WTC11 (cell line): ENCODE data around the gene MTA1. TPM values are rescaled to one million over a fixed set of nuclear protein-coding genes. Genes with fewer than 3 reads are reported as not detected.

Source experiments
- ATAC-seq: fragments of 200-7000 bp; cut with Tn5 transposase; 2 replicates; pipeline ENCODE4 v1.10.0; 2021; ENCODE audit warnings: mild to moderate bottlenecking, moderate library complexity
- CTCF ChIA-PET: fragments of 300-600 bp; sonication (Branson Sonifier 250); formaldehyde crosslinking; loops from one replicate; lab custom pipeline; 2021; ENCODE audit warnings: antibody characterized with exemption; lab: Charles Lee
- POLR2A ChIA-PET: fragments of 350-600 bp; sonication (Branson Sonifier 250); formaldehyde crosslinking; loops from one replicate; lab custom pipeline; 2021; ENCODE audit warnings: antibody characterized with exemption; lab: Charles Lee
- DNase-seq: peaks from one replicate; pipeline ENCODE4 v3.0.0; 2021; ENCODE audit warnings: low spot score
- H3K27ac Mint-ChIP-seq: 2 replicates; pipeline ENCODE4 v1.8.0; 2021; ENCODE audit warnings: mixed read lengths
- H3K27me3 Mint-ChIP-seq: 2 replicates; pipeline ENCODE4 v1.8.0; 2021; ENCODE audit warnings: low read depth, mild to moderate bottlenecking, moderate library complexity, mixed read lengths
- H3K36me3 Mint-ChIP-seq: 2 replicates; pipeline ENCODE4 v1.8.0; 2021; ENCODE audit warnings: mixed read lengths
- H3K4me1 Mint-ChIP-seq: 2 replicates; pipeline ENCODE4 v1.8.0; 2022; ENCODE audit warnings: mixed read lengths
- H3K4me3 Mint-ChIP-seq: 2 replicates; pipeline ENCODE4 v1.8.0; 2021; ENCODE audit warnings: mild to moderate bottlenecking, moderate library complexity, mixed read lengths
- H3K9me3 Mint-ChIP-seq: 2 replicates; pipeline ENCODE4 v1.8.0; 2021; ENCODE audit warnings: mixed read lengths
- ETV6 ChIP-seq: sonication (generic); formaldehyde crosslinking; IDR thresholded peaks from 2 replicates; pipeline ENCODE4 v1.8.1; 2022; ENCODE audit warnings: mild to moderate bottlenecking, missing genetic modification reagents
- GRHL2 ChIP-seq: fragments of 250-450 bp; sonication (Bioruptor Pico); IDR thresholded peaks from 2 replicates; pipeline ENCODE4 v1.8.0; 2022; ENCODE audit warnings: mild to moderate bottlenecking, moderate library complexity; ENCODE audit not compliant: insufficient replicate concordance, severe bottlenecking
- IRF2 ChIP-seq: sonication (generic); formaldehyde crosslinking; IDR thresholded peaks from 2 replicates; pipeline ENCODE4 v1.8.0; 2022; ENCODE audit warnings: low read depth, missing genetic modification reagents, borderline replicate concordance
- KAT7 ChIP-seq: sonication (generic); formaldehyde crosslinking; IDR thresholded peaks from 2 replicates; pipeline ENCODE4 v1.8.1; 2023; ENCODE audit warnings: missing genetic modification reagents, mild to moderate bottlenecking, borderline replicate concordance
- MXD4 ChIP-seq: fragments of 250-450 bp; sonication (Bioruptor Pico); IDR thresholded peaks from 2 replicates; pipeline ENCODE4 v1.8.0; 2021; ENCODE audit warnings: mild to moderate bottlenecking, moderate library complexity, borderline replicate concordance
- MYBL2 ChIP-seq: sonication (generic); formaldehyde crosslinking; IDR thresholded peaks from 2 replicates; pipeline ENCODE4 v1.8.1; 2023; ENCODE audit warnings: mild to moderate bottlenecking, moderate library complexity, missing genetic modification reagents
- NFE2L1 ChIP-seq: sonication (generic); formaldehyde crosslinking; IDR thresholded peaks from 2 replicates; pipeline ENCODE4 v1.8.1; 2023; ENCODE audit warnings: missing genetic modification reagents
- NFYB ChIP-seq: sonication (generic); formaldehyde crosslinking; conservative IDR thresholded peaks from 2 replicates; pipeline ENCODE4 v1.8.0; 2022; ENCODE audit warnings: low read depth, missing genetic modification reagents
- NR1H2 ChIP-seq: sonication (generic); formaldehyde crosslinking; IDR thresholded peaks from 2 replicates; pipeline ENCODE4 v1.9.0; 2021; ENCODE audit warnings: mild to moderate bottlenecking, moderate library complexity, missing genetic modification reagents
- NR3C1 ChIP-seq: sonication (generic); formaldehyde crosslinking; conservative IDR thresholded peaks from 2 replicates; pipeline ENCODE4 v1.8.1; 2023; ENCODE audit warnings: low read depth, mild to moderate bottlenecking, missing genetic modification reagents
- OVOL2 ChIP-seq: fragments of 250-450 bp; sonication (Bioruptor Pico); IDR thresholded peaks from 2 replicates; pipeline ENCODE4 v1.9.0; 2021; ENCODE audit warnings: mild to moderate bottlenecking, borderline replicate concordance
- RELA ChIP-seq: sonication (generic); formaldehyde crosslinking; IDR thresholded peaks from 2 replicates; pipeline ENCODE4 v1.8.1; 2022; ENCODE audit warnings: missing genetic modification reagents, mild to moderate bottlenecking, borderline replicate concordance
- RORB ChIP-seq: fragments of 250-450 bp; sonication (Bioruptor Pico); IDR thresholded peaks from 2 replicates; pipeline ENCODE4 v1.9.0; 2021; ENCODE audit warnings: mild to moderate bottlenecking
- SOX15 ChIP-seq: fragments of 250-450 bp; sonication (Bioruptor Pico); IDR thresholded peaks from 2 replicates; pipeline ENCODE4 v1.9.0; 2021; ENCODE audit warnings: mild to moderate bottlenecking
- TEAD4 ChIP-seq: sonication (generic); formaldehyde crosslinking; IDR thresholded peaks from 2 replicates; pipeline ENCODE4 v1.8.0; 2022; ENCODE audit warnings: mild to moderate bottlenecking, missing genetic modification reagents
- ZBTB21 ChIP-seq: sonication (generic); formaldehyde crosslinking; IDR thresholded peaks from 2 replicates; pipeline ENCODE4 v1.8.1; 2023; ENCODE audit warnings: mild to moderate bottlenecking, missing genetic modification reagents, borderline replicate concordance
- ZBTB43 ChIP-seq: sonication (generic); formaldehyde crosslinking; IDR thresholded peaks from 2 replicates; pipeline ENCODE4 v1.8.1; 2023; ENCODE audit warnings: mild to moderate bottlenecking, missing genetic modification reagents
- ZNF121 ChIP-seq: sonication (generic); formaldehyde crosslinking; IDR thresholded peaks from 2 replicates; pipeline ENCODE4 v1.8.0; 2023; ENCODE audit warnings: missing genetic modification reagents
- ZNF396 ChIP-seq: fragments of 250-450 bp; sonication (Bioruptor Pico); IDR thresholded peaks from 2 replicates; pipeline ENCODE4 v1.8.0; 2021; ENCODE audit warnings: mild to moderate bottlenecking, moderate library complexity, borderline replicate concordance
- ZNF423 ChIP-seq: fragments of 250-450 bp; sonication (Bioruptor Pico); IDR thresholded peaks from 2 replicates; pipeline ENCODE4 v2.1.2; 2022; ENCODE audit warnings: mild to moderate bottlenecking, moderate library complexity
- ZSCAN18 ChIP-seq: fragments of 250-450 bp; sonication (Bioruptor Pico); IDR thresholded peaks from 2 replicates; pipeline ENCODE4 v2.1.2; 2022; ENCODE audit warnings: mild to moderate bottlenecking, moderate library complexity
- total RNA-seq: library from RNA; stranded (reverse); gene quantifications from 3 replicates; pipeline ENCODE4 v1.2.3, GENCODE V29; 2021
- TF ChIP-seq, protein P1 (sequence below): sonication (generic); formaldehyde crosslinking; IDR thresholded peaks from 2 replicates; pipeline ENCODE4 v1.8.0; 2022; ENCODE audit warnings: mild to moderate bottlenecking, missing genetic modification reagents
- TF ChIP-seq, protein P2 (sequence below): sonication (generic); formaldehyde crosslinking; IDR thresholded peaks from 2 replicates; pipeline ENCODE4 v1.8.0; 2022; ENCODE audit warnings: mild to moderate bottlenecking, missing genetic modification reagents
- TF ChIP-seq, protein P3 (sequence below): sonication (generic); formaldehyde crosslinking; IDR thresholded peaks from 2 replicates; pipeline ENCODE4 v1.8.0; 2023; ENCODE audit warnings: missing genetic modification reagents
- TF ChIP-seq, protein P4 (sequence below): sonication (generic); formaldehyde crosslinking; IDR thresholded peaks from 2 replicates; pipeline ENCODE4 v1.8.1; 2023; ENCODE audit warnings: mild to moderate bottlenecking, missing genetic modification reagents, borderline replicate concordance
- TF ChIP-seq, protein P5 (sequence below): fragments of 250-450 bp; sonication (Bioruptor Pico); IDR thresholded peaks from 2 replicates; pipeline ENCODE4 v1.9.0; 2021; ENCODE audit warnings: mild to moderate bottlenecking

MTA1 gene
- total RNA-seq, 1 experiment from 2014 or later = 279 TPM

DNA sequence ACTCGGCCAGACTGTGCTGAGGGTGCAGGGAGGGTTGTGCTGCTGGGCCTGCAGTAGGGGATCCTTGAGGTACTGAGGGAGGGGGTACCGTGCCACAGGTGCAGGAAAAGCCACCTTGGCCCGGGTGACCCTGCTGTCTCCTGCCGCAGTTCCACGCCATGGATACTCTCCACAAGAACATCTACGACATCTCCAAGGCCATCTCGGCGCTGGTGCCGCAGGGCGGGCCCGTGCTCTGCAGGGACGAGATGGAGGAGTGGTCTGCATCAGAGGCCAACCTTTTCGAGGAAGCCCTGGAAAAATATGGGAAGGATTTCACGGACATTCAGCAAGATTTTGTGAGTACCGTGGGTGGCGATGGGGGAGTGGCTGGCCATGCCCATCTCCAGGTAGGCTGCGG lies 41.0 kb downstream of the MTA1 start:
- DNase-seq = no peak
- H3K27me3 Mint-ChIP-seq = no peaks in the 10 kb centered on the region
- CTCF ChIA-PET = no interaction called here
- no peak overlapping the region for H3K27ac Mint-ChIP-seq
- TF ChIP-seq SOX15 (no peak), GRHL2 (no peak), ZBTB21 (CRISPR knock-in tag) (no peak), OVOL2 (no peak), MXD4 (CRISPR knock-in tag) (no peak), ZBTB43 (no peak), NR3C1 (CRISPR knock-in tag) (no peak), RORB (CRISPR knock-in tag) (no peak), ETV6 (CRISPR knock-in tag) (no peak), NFE2L1 (no peak), NR1H2 (CRISPR knock-in tag) (no peak)
- TF ChIP-seq, protein P1, sequence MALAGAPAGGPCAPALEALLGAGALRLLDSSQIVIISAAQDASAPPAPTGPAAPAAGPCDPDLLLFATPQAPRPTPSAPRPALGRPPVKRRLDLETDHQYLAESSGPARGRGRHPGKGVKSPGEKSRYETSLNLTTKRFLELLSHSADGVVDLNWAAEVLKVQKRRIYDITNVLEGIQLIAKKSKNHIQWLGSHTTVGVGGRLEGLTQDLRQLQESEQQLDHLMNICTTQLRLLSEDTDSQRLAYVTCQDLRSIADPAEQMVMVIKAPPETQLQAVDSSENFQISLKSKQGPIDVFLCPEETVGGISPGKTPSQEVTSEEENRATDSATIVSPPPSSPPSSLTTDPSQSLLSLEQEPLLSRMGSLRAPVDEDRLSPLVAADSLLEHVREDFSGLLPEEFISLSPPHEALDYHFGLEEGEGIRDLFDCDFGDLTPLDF (CRISPR knock-in tag) = no peak
- TF ChIP-seq, protein P2, sequence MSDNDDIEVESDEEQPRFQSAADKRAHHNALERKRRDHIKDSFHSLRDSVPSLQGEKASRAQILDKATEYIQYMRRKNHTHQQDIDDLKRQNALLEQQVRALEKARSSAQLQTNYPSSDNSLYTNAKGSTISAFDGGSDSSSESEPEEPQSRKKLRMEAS (CRISPR knock-in tag) = no peak
- TF ChIP-seq, protein P3, sequence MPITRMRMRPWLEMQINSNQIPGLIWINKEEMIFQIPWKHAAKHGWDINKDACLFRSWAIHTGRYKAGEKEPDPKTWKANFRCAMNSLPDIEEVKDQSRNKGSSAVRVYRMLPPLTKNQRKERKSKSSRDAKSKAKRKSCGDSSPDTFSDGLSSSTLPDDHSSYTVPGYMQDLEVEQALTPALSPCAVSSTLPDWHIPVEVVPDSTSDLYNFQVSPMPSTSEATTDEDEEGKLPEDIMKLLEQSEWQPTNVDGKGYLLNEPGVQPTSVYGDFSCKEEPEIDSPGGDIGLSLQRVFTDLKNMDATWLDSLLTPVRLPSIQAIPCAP = no peak
- H3K36me3 Mint-ChIP-seq = peaks cover 22% of the 10 kb centered on the region
- H3K4me1 Mint-ChIP-seq = no peaks in the 10 kb centered on the region
- no peak overlapping the region for H3K4me3 Mint-ChIP-seq
- ATAC-seq = no peak
- H3K9me3 Mint-ChIP-seq = no peaks in the 10 kb centered on the region
- POLR2A ChIA-PET = no interaction called here

GRCh38 chr14:105461903-105462302 lies 42.3 kb downstream of the MTA1 start:
- CTCF ChIA-PET = no interaction called here
- H3K27ac Mint-ChIP-seq = peak overlapping the region; percentile 84
- peaks cover 20% of the 10 kb centered on the region for H3K36me3 Mint-ChIP-seq
- no peaks in the 10 kb centered on the region for H3K27me3 Mint-ChIP-seq
- ATAC-seq (no peak), DNase-seq (no peak)
- no peaks in the 10 kb centered on the region for H3K4me1 Mint-ChIP-seq
- POLR2A ChIA-PET = no interaction called here
- H3K4me3 Mint-ChIP-seq = no peak overlapping the region
- H3K9me3 Mint-ChIP-seq = no peaks in the 10 kb centered on the region
- TF ChIP-seq, protein P4, sequence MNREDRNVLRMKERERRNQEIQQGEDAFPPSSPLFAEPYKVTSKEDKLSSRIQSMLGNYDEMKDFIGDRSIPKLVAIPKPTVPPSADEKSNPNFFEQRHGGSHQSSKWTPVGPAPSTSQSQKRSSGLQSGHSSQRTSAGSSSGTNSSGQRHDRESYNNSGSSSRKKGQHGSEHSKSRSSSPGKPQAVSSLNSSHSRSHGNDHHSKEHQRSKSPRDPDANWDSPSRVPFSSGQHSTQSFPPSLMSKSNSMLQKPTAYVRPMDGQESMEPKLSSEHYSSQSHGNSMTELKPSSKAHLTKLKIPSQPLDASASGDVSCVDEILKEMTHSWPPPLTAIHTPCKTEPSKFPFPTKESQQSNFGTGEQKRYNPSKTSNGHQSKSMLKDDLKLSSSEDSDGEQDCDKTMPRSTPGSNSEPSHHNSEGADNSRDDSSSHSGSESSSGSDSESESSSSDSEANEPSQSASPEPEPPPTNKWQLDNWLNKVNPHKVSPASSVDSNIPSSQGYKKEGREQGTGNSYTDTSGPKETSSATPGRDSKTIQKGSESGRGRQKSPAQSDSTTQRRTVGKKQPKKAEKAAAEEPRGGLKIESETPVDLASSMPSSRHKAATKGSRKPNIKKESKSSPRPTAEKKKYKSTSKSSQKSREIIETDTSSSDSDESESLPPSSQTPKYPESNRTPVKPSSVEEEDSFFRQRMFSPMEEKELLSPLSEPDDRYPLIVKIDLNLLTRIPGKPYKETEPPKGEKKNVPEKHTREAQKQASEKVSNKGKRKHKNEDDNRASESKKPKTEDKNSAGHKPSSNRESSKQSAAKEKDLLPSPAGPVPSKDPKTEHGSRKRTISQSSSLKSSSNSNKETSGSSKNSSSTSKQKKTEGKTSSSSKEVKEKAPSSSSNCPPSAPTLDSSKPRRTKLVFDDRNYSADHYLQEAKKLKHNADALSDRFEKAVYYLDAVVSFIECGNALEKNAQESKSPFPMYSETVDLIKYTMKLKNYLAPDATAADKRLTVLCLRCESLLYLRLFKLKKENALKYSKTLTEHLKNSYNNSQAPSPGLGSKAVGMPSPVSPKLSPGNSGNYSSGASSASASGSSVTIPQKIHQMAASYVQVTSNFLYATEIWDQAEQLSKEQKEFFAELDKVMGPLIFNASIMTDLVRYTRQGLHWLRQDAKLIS (CRISPR knock-in tag) = no peak
- TF ChIP-seq SOX15 (no peak), RELA (CRISPR knock-in tag) (no peak), NFYB (CRISPR knock-in tag) (no peak), TEAD4 (CRISPR knock-in tag) (no peak), ZSCAN18 (CRISPR knock-in tag) (no peak), IRF2 (no peak), ZNF121 (CRISPR knock-in tag) (no peak), ZNF423 (no peak), MYBL2 (CRISPR knock-in tag) (no peak), ZNF396 (CRISPR knock-in tag) (no peak), KAT7 (CRISPR knock-in tag) (no peak)
- TF ChIP-seq, protein P5, sequence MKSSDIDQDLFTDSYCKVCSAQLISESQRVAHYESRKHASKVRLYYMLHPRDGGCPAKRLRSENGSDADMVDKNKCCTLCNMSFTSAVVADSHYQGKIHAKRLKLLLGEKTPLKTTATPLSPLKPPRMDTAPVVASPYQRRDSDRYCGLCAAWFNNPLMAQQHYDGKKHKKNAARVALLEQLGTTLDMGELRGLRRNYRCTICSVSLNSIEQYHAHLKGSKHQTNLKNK (CRISPR knock-in tag) = no peak
- TF ChIP-seq, protein P3 = no peak
